Measurements from ENCODE around the gene TLE3. TPM values are rescaled to one million over a fixed set of nuclear protein-coding genes. Genes with fewer than 3 reads are reported as not detected.

The TLE3 gene
- total and polyA plus RNA-seq, 2 experiments from 2014 or later: 21.2 to 45.9 TPM

DNA sequence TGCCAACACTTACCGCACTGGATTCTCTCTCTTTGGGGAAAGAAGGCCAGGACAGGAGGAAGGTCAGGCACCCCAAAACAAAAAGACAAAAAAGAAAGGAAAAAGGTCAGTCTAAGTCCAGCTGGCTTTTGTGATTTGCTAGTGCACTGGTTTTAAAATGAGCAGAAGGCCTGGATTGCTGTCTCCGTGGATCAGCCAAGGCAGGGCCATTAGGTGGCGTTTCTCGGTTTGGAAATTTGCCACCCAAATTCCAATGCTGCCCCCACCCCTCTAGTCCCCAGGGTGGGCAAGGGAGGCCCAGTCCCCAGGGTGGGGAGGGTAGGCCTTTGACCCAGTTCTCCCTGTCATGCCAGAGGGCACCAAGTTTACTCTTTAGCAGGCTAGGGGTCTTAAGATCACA is 33.3 kb downstream of the TLE3 start:
- DNase-seq (ENCODE audit: low spot score): no peak
- H3K9me2 ChIP-seq (replicated peaks; ENCODE audit: insufficient read depth): no peaks in the 10 kb centered on the region
- no peak overlapping the region for H3K4me3 ChIP-seq
- H3K79me2 ChIP-seq: peaks cover 19% of the 10 kb centered on the region
- no peak overlapping the region for H3K4me2 ChIP-seq
- 62% methylated on average over 4 of the region's 4 CpGs for WGBS (ENCODE audit: low lambda C conversion rate, missing lambda C conversion rate)
- peaks cover 46% of the 10 kb centered on the region for H4K20me1 ChIP-seq (ENCODE audit: insufficient read depth, poor library complexity, severe bottlenecking)
- peak overlapping the region; percentile 44 for H3K27ac ChIP-seq
- peaks cover 26% of the 10 kb centered on the region for H3K4me1 ChIP-seq (ENCODE audit: insufficient read depth)
- no peaks in the 10 kb centered on the region for H3K9me3 ChIP-seq (ENCODE audit: low read depth)
- TF ChIP-seq EZH2phosphoT487 (IDR thresholded peaks at IDR 0.05; ENCODE audit: low read depth, severe bottlenecking, unreplicated experiment) (no peak), EZH2 (IDR thresholded peaks at IDR 0.05; ENCODE audit: borderline replicate concordance) (no peak), CTCF (IDR thresholded peaks at IDR 0.05; ENCODE audit: poor library complexity) (no peak)
- no peak overlapping the region for H2AFZ ChIP-seq
- H3K27me3 ChIP-seq: no peaks in the 10 kb centered on the region
- no peaks in the 10 kb centered on the region for H3K36me3 ChIP-seq (replicated peaks; ENCODE audit: insufficient read depth, low read depth)

GRCh38 chr15:70063980-70064379 is 33.7 kb downstream of the TLE3 start:
- Histone ChIP-seq H3K9me3 (ENCODE audit: low read depth) (no peaks in the 10 kb centered on the region), H3K79me2 (peaks cover 15% of the 10 kb centered on the region), H4K20me1 (ENCODE audit: insufficient read depth, poor library complexity, severe bottlenecking) (peaks cover 46% of the 10 kb centered on the region), H3K27ac (peak overlapping the region; percentile 44), H3K4me1 (ENCODE audit: insufficient read depth) (peaks cover 26% of the 10 kb centered on the region), H2AFZ (no peak overlapping the region), H3K27me3 (no peaks in the 10 kb centered on the region), H3K4me3 (no peak overlapping the region), H3K9me2 (replicated peaks; ENCODE audit: insufficient read depth) (no peaks in the 10 kb centered on the region), H3K4me2 (no peak overlapping the region), H3K36me3 (replicated peaks; ENCODE audit: insufficient read depth, low read depth) (no peaks in the 10 kb centered on the region)
- TF ChIP-seq EZH2phosphoT487 (IDR thresholded peaks at IDR 0.05; ENCODE audit: low read depth, severe bottlenecking, unreplicated experiment) (no peak), CTCF (IDR thresholded peaks at IDR 0.05; ENCODE audit: poor library complexity) (no peak)
- WGBS (ENCODE audit: low lambda C conversion rate, missing lambda C conversion rate): 77% methylated on average over 7 of the region's 7 CpGs
- peak; percentile 32 for DNase-seq (ENCODE audit: low spot score)

DNA sequence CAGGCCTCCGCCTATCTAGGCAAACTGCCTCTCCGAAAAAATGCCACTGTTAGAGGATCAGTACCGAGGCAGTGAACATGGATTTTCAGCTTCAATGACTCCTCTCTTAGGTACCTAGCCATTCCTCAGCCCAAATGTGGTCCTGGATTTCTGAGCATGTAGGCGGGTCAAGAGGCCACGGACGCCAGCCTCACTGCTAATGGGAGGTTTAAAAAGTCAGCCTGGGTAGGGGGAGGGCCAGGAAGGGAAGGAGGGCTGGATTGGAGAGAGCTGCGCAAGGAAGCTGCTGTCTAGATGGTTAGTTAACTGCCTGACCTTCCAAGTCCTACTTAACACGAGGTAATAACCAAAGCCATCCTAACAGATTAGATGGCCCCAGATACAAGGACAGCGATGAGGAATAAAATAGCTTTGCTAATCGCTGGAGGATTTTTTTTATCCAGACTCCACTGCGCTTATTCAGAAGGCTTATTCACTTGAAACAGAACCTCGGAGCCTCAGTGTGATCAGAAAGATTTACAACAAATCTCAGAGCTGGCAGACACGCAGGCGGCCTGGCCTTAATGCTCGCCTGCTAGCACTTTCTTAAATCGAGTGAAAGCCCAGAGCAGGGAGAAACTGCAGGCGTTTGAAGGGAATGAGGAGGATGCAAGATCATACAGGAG is 34.3 kb downstream of the TLE3 start:
- Histone ChIP-seq H3K27me3 (no peaks in the 10 kb centered on the region), H3K27ac (peak overlapping the region; percentile 44), H2AFZ (no peak overlapping the region), H3K79me2 (peaks cover 9% of the 10 kb centered on the region), H3K36me3 (replicated peaks; ENCODE audit: insufficient read depth, low read depth) (no peaks in the 10 kb centered on the region), H3K4me2 (no peak overlapping the region), H4K20me1 (ENCODE audit: insufficient read depth, poor library complexity, severe bottlenecking) (peaks cover 42% of the 10 kb centered on the region), H3K9me3 (ENCODE audit: low read depth) (no peaks in the 10 kb centered on the region), H3K4me1 (ENCODE audit: insufficient read depth) (peaks cover 26% of the 10 kb centered on the region), H3K9me2 (replicated peaks; ENCODE audit: insufficient read depth) (no peaks in the 10 kb centered on the region), H3K4me3 (no peak overlapping the region)
- TF ChIP-seq EZH2phosphoT487 (IDR thresholded peaks at IDR 0.05; ENCODE audit: low read depth, severe bottlenecking, unreplicated experiment) (no peak), EZH2 (IDR thresholded peaks at IDR 0.05; ENCODE audit: borderline replicate concordance) (no peak), CTCF (IDR thresholded peaks at IDR 0.05; ENCODE audit: poor library complexity) (no peak)
- peak; percentile 47 for DNase-seq (ENCODE audit: low spot score)
- WGBS (ENCODE audit: low lambda C conversion rate, missing lambda C conversion rate): 70% methylated on average over 17 of the region's 17 CpGs

Data from hepatocyte (in vitro differentiated cells).